Brain microvascular endothelial cell (primary cell): Measurements from ENCODE around the gene ABLIM2.

Experiments
- DNase-seq: peaks from one replicate; pipeline ENCODE4 v3.0.0-alpha.2; 2020
- H3K27ac ChIP-seq: fragments of 250-450 bp; sonication (Bioruptor Pico); 2 replicates; pipeline ENCODE4 v1.5.1; 2020; ENCODE audit warnings: mild to moderate bottlenecking, moderate library complexity
- H3K27me3 ChIP-seq: fragments of 250-450 bp; sonication (Bioruptor Pico); replicated peaks from 2 replicates; pipeline ENCODE4 v1.5.1; 2020; ENCODE audit warnings: mild to moderate bottlenecking
- H3K36me3 ChIP-seq: fragments of 250-450 bp; sonication (Bioruptor Pico); replicated peaks from 2 replicates; pipeline ENCODE4 v1.5.1; 2020; ENCODE audit warnings: mild to moderate bottlenecking
- H3K4me3 ChIP-seq: 2 replicates; pipeline ENCODE4 v1.5.1; 2011; ENCODE audit warnings: low read depth, mild to moderate bottlenecking, control low read depth, low read length, moderate library complexity
- CTCF ChIP-seq: IDR thresholded peaks from 2 replicates; pipeline ENCODE4 v1.5.1; 2011; ENCODE audit warnings: low read depth, mild to moderate bottlenecking, moderate library complexity, low read length, control low read depth, inconsistent platforms; ENCODE audit errors: missing control alignments
- in situ Hi-C: cut with HindIII; loops from 2 replicates; pipeline ENCODE4 v1.10.0; 2017; ENCODE audit warnings: low sequenced_read_pairs, low pct_ligation_motif_present

Gene ABLIM2

GRCh38 chr4:8195841-8196458, 37.3 kb upstream of the ABLIM2 start:
- in situ Hi-C loops = no loop called here
- no peak for DNase-seq
- Histone ChIP-seq H3K4me3 (no peak overlapping the region), H3K27me3 (no peaks in the 10 kb centered on the region), H3K36me3 (no peaks in the 10 kb centered on the region), H3K27ac (no peak overlapping the region)
- no peak for TF ChIP-seq CTCF

- in situ Hi-C loops = no loop called here
- no peak for TF ChIP-seq CTCF
- no peak overlapping the region for H3K4me3 ChIP-seq
These were observed 36.8 kb upstream of the ABLIM2 start for GRCh38 chr4:8195431-8195830.

GRCh38 chr4:8194306-8195242, 36.0 kb upstream of the ABLIM2 start:
- no peak overlapping the region for H3K27ac ChIP-seq
- H3K4me3 ChIP-seq = no peak overlapping the region
- in situ Hi-C loops = no loop called here
- no peak for TF ChIP-seq CTCF
- no peaks in the 10 kb centered on the region for H3K27me3 ChIP-seq
- DNase-seq = no peak
- no peaks in the 10 kb centered on the region for H3K36me3 ChIP-seq

More at GRCh38 chr4:8195431-8195830, 36.8 kb upstream of the ABLIM2 start:
- Histone ChIP-seq H3K27ac (no peak overlapping the region), H3K27me3 (no peaks in the 10 kb centered on the region), H3K36me3 (no peaks in the 10 kb centered on the region)
- no peak for DNase-seq

GRCh38 chr4:8192748-8193738, 34.4 kb upstream of the ABLIM2 start:
- in situ Hi-C loops = no loop called here
- Histone ChIP-seq H3K27me3 (no peaks in the 10 kb centered on the region), H3K27ac (no peak overlapping the region), H3K4me3 (no peak overlapping the region), H3K36me3 (no peaks in the 10 kb centered on the region)
- peak; percentile 50 for DNase-seq
- peak; percentile 49 for TF ChIP-seq CTCF

- in situ Hi-C loops = no loop called here
- TF ChIP-seq CTCF = no peak
These were observed 32.6 kb upstream of the ABLIM2 start for GRCh38 chr4:8191136-8191747.

More at GRCh38 chr4:8191136-8191747, 32.6 kb upstream of the ABLIM2 start:
- Histone ChIP-seq H3K4me3 (no peak overlapping the region), H3K27me3 (no peaks in the 10 kb centered on the region), H3K27ac (peak overlapping the region; percentile 46), H3K36me3 (no peaks in the 10 kb centered on the region)
- DNase-seq = peak; percentile 70
